Keratinocyte (primary cell): Measurements from ENCODE around the gene VPS50. TPM values are rescaled to one million over a fixed set of nuclear protein-coding genes. Genes with fewer than 3 reads are reported as not detected.

ENCODE experiments used
- DNase-seq: peaks from one replicate; pipeline ENCODE4 v3.0.0-alpha.2; 2011; ENCODE audit warnings: low read depth, missing footprints, low spot score
- FAIRE-seq: peaks from 2 replicates; lab custom pipeline; 2011; peaks lifted over from hg19 to GRCh38; lab: Jason Lieb, UNC
- H2AFZ ChIP-seq: 2 replicates; pipeline ENCODE4 v1.6.0; 2012; ENCODE audit warnings: low read length, control low read depth, inconsistent platforms; ENCODE audit not compliant: control insufficient read depth
- H3K27ac ChIP-seq: 2 replicates; pipeline ENCODE4 v1.5.1; 2011; ENCODE audit warnings: low read length; ENCODE audit not compliant: control insufficient read depth, insufficient read depth
- H3K27me3 ChIP-seq: 3 replicates; pipeline ENCODE4 v1.6.0; 2011; ENCODE audit warnings: low read length; ENCODE audit not compliant: control insufficient read depth, insufficient read depth; ENCODE audit errors: extremely low read depth
- H3K36me3 ChIP-seq, 2 experiments: 2 replicates in 1 of 2; 3 replicates in 1 of 2; pipeline ENCODE4 v1.5.1; 2011; ENCODE audit warnings: low read length in 2 of 2, mild to moderate bottlenecking in 1 of 2; ENCODE audit not compliant: control insufficient read depth in 2 of 2, insufficient read depth in 2 of 2; ENCODE audit errors: extremely low read depth in 1 of 2
- H3K4me1 ChIP-seq: 3 replicates; pipeline ENCODE4 v1.5.1; 2011; ENCODE audit warnings: low read length; ENCODE audit not compliant: control insufficient read depth, insufficient read depth; ENCODE audit errors: extremely low read depth
- H3K4me2 ChIP-seq: 3 replicates; pipeline ENCODE4 v1.6.0; 2011; ENCODE audit warnings: low read depth, low read length; ENCODE audit not compliant: control insufficient read depth, insufficient read depth; ENCODE audit errors: extremely low read depth
- H3K4me3 ChIP-seq, 3 experiments: fragments of 200-600 bp in 1 of 3; sonication (generic) in 1 of 3; 2 replicates in 2 of 3; 3 replicates in 1 of 3; pipeline ENCODE4 v1.5.1; 2011 to 2016; ENCODE audit warnings: low read length in 3 of 3, mild to moderate bottlenecking in 3 of 3, control low read depth in 2 of 3, inconsistent platforms in 1 of 3, low read depth in 1 of 3, mixed read lengths in 1 of 3, mixed run types in 1 of 3, moderate library complexity in 1 of 3; ENCODE audit not compliant: control insufficient read depth in 2 of 3, insufficient read depth in 2 of 3; ENCODE audit errors: extremely low read depth in 1 of 3
- H3K79me2 ChIP-seq: 2 replicates; pipeline ENCODE4 v1.6.0; 2012; ENCODE audit warnings: low read length; ENCODE audit not compliant: control insufficient read depth, insufficient read depth
- H3K9ac ChIP-seq: 3 replicates; pipeline ENCODE4 v1.6.0; 2011; ENCODE audit warnings: low read length; ENCODE audit not compliant: control insufficient read depth, insufficient read depth; ENCODE audit errors: extremely low read depth
- H3K9me1 ChIP-seq: 3 replicates; pipeline ENCODE4 v1.6.0; 2011; ENCODE audit warnings: low read length; ENCODE audit not compliant: control insufficient read depth, insufficient read depth; ENCODE audit errors: extremely low read depth
- H3K9me3 ChIP-seq: 2 replicates; pipeline ENCODE4 v1.5.1; 2012; ENCODE audit warnings: low read depth, low read length; ENCODE audit not compliant: control insufficient read depth
- H4K20me1 ChIP-seq: 3 replicates; pipeline ENCODE4 v1.6.0; 2011; ENCODE audit warnings: low read length; ENCODE audit not compliant: control insufficient read depth, insufficient read depth; ENCODE audit errors: extremely low read depth
- EZH2 ChIP-seq: IDR thresholded peaks from one replicate; pipeline ENCODE4 v1.6.1; 2012; ENCODE audit warnings: inconsistent platforms, mild to moderate bottlenecking, low read length, moderate library complexity
- dilution Hi-C: fragments of 300-500 bp; cut with MboI; formaldehyde crosslinking; loops from one replicate; pipeline ENCODE4 v1.7.0; 2020; ENCODE audit warnings: low sequenced_read_pairs; ENCODE audit not compliant: extremely low pct_ligation_motif_present
- polyA plus RNA-seq, 5 experiments: library from polyadenylated mRNA; depleted of rRNA in 3 of 5; stranded (reverse) in 3 of 5; stranded (forward) in 1 of 5; unstranded in 1 of 5; fragments of >200 nt; gene quantifications; 1 replicate in 1 of 5; 2 replicates in 3 of 5; 3 replicates in 1 of 5; pipeline versions ENCODE4 v1.2.1 to v1.2.3, GENCODE V29; 2011 to 2012; ENCODE audit warnings: missing spikeins in 2 of 5, low read depth in 1 of 5, low replicate concordance in 1 of 5
- TF ChIP-seq, protein P1 (sequence below), 3 experiments: IDR thresholded peaks in 1 of 3; conservative IDR thresholded peaks in 1 of 3; optimal IDR thresholded peaks in 1 of 3; 2 replicates in 2 of 3; 3 replicates in 1 of 3; pipeline versions ENCODE3 to v1.5.1; 2011; ENCODE audit warnings: low read length in 3 of 3, mild to moderate bottlenecking in 3 of 3, moderate library complexity in 2 of 3, control low read depth in 1 of 3, inconsistent platforms in 1 of 3; ENCODE audit not compliant: insufficient read depth in 2 of 3; ENCODE audit errors: extremely low read depth in 1 of 3

Gene VPS50
- polyA plus RNA-seq, 1 donor (not counting 4 experiments of a cell fraction or from before 2014, with no cell fraction given), result 17.0 TPM

DNA sequence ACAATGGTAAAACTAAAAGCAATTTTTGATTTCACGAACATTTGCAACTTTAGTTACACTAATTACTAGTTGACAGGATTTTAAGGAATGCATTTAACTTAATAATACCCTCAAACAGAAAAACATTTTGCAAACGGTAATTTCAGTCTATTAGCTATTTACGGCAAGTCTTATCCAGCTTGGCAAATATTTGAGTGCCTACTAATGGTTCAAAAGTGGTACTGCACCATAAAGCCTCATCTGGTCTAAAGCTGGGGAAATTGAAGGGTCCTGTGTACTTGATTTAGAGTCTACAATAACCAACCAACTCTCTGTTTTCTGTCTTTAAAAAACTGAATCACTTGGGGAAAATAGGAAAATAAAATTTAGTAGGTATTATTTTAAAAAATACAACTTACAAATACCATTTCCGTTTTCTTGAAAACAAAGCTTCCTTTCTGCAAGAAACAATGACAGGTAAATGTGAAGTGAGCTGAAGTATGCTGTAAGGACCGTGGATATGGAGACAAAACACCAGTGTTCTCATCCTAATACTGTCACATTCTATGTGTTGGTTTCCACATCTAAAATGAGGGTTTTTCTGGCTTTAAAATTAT lies 142.3 kb downstream of the VPS50 start:
- Histone ChIP-seq H3K36me3 (no peaks in the 10 kb centered on the region), H4K20me1 (no peaks in the 10 kb centered on the region), H3K9ac (no peak overlapping the region), H2AFZ (no peak overlapping the region), H3K27me3 (peaks cover 6% of the 10 kb centered on the region), H3K4me2 (no peak overlapping the region), H3K9me3 (no peaks in the 10 kb centered on the region), H3K9me1 (no peaks in the 10 kb centered on the region), H3K4me1 (no peaks in the 10 kb centered on the region), H3K27ac (no peak overlapping the region), H3K79me2 (no peaks in the 10 kb centered on the region), H3K4me3 (no peak overlapping the region)
- TF ChIP-seq, protein P1, sequence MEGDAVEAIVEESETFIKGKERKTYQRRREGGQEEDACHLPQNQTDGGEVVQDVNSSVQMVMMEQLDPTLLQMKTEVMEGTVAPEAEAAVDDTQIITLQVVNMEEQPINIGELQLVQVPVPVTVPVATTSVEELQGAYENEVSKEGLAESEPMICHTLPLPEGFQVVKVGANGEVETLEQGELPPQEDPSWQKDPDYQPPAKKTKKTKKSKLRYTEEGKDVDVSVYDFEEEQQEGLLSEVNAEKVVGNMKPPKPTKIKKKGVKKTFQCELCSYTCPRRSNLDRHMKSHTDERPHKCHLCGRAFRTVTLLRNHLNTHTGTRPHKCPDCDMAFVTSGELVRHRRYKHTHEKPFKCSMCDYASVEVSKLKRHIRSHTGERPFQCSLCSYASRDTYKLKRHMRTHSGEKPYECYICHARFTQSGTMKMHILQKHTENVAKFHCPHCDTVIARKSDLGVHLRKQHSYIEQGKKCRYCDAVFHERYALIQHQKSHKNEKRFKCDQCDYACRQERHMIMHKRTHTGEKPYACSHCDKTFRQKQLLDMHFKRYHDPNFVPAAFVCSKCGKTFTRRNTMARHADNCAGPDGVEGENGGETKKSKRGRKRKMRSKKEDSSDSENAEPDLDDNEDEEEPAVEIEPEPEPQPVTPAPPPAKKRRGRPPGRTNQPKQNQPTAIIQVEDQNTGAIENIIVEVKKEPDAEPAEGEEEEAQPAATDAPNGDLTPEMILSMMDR (optimal IDR thresholded peaks at IDR 0.05 in 1 of 3, IDR thresholded peaks at IDR 0.05 in 1 of 3, conservative IDR thresholded peaks at IDR 0.05 in 1 of 3; ENCODE audit: extremely low read depth in 1 of 3, insufficient read depth in 2 of 3, low read length in 3 of 3), result peak; percentile 21 to 81 (median 79)
- TF ChIP-seq EZH2, result no peak
- DNase-seq, result no peak
- dilution Hi-C loops, result no loop called here
- FAIRE-seq, result peak; percentile 51

DNA sequence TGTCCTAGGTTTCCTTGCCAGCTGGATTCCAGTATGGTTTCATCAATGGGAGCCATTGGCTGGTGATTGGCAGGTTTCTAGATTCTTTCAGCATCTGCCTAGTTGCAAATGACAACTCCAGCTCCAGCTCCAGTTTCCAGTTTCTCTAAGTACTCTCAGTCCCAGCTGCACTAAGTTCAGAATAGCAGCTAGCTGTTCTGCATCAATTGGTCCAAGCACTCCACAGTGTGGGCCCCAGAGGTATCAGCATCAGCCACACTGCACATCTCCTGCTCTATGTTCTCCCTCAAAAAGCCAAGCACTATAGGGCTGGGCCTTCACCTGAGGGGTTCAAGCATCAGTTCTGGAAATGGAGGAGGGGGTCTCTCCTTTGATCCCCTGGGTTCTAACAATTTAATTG lies 143.4 kb downstream of the VPS50 start:
- Histone ChIP-seq H3K4me1 (no peaks in the 10 kb centered on the region), H2AFZ (no peak overlapping the region), H3K27ac (no peak overlapping the region), H3K4me3 (no peak overlapping the region), H3K9ac (no peak overlapping the region), H3K4me2 (no peak overlapping the region), H3K9me3 (no peaks in the 10 kb centered on the region), H3K36me3 (no peaks in the 10 kb centered on the region), H3K27me3 (peaks cover 6% of the 10 kb centered on the region), H3K9me1 (no peaks in the 10 kb centered on the region), H4K20me1 (no peaks in the 10 kb centered on the region), H3K79me2 (no peaks in the 10 kb centered on the region)
- dilution Hi-C loops, result no loop called here
- no peak for DNase-seq
- TF ChIP-seq, protein P1 (optimal IDR thresholded peaks at IDR 0.05 in 1 of 3, IDR thresholded peaks at IDR 0.05 in 1 of 3, conservative IDR thresholded peaks at IDR 0.05 in 1 of 3; ENCODE audit: extremely low read depth in 1 of 3, insufficient read depth in 2 of 3, low read length in 3 of 3), result peak in 1 of 3 experiments; percentile 20
- no peak for TF ChIP-seq EZH2
- FAIRE-seq, result no peak
